HTR-8/SVneo (cell line): Measurements from ENCODE around the gene ZFP1.

Experiments used
- DNase-seq: peaks from one replicate; pipeline ENCODE4 v3.0.0; 2011; ENCODE audit warnings: low spot score, mixed read lengths; ENCODE audit not compliant: insufficient read length
- FAIRE-seq: peaks from 2 replicates; lab custom pipeline; 2011; peaks lifted over from hg19 to GRCh38; lab: Jason Lieb, UNC

ZFP1 gene

DNA sequence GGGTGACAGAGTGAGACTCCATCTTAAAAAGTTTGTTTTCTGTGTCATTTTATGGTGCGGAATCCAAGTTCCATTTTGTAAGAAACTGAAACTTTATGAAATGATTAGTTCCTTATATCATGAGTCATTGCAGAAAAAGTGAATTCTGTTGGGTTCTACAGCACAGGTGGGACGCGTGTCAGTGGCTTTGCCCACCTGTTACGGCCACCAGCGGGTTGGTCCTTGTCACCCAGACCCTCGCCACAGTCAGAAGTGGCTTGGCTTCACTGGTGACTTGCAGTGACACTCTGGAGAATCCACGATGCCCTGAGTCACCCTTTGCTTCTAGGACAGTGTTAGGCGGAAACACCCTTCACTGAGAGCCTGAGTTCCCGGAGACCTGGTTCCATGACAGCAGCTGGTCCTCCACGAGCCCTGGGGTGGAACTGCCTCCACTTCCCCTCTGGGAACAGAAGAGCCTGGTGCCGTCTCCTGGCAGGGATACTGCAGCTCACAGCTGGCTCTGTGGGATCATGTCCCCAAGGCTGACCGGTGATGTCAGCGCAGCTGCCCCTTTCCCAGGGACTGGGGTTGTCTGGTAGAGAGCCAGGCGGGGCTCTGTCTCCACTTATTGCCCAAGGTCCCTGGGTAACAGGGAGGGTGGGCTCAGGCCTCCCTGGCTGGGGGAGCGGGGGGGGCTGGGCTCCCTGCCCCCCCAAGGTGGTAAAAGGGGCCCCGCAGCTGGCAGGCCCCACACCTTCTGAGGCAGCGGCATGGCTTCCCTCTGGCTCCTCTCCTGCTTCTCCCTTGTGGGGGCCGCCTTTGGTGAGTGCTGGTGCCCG is 70.1 kb downstream of the ZFP1 start, which contains the start of gene CTRB1:
Gene CTRB1, plus strand, starts transcription at position 733 of the 821 bp plus-strand sequence. Its CDS starts 20 bp downstream, at position 753.
- DNase-seq: no peak
- FAIRE-seq: no peak

DNA sequence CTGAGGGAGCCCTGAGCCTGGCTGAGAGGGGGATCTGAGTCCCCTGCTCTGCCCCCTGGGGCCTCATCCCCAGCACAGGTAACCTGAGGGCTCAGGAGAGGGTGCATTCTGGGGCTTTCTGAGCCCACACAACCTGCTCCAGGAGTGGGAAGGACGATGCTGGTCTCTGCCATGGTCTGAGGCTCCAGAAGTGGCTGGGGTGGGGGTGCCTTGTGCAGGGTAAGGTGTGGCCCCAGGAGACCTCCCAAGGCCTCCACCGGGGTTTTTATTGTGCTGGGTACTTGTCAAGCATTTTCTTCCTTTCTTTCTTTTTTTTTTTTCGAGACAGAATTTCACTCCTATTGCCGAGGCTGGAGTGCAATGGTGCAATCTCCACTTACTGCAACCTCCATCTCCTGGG is 70.8 kb downstream of the ZFP1 start:
- FAIRE-seq: no peak

DNA sequence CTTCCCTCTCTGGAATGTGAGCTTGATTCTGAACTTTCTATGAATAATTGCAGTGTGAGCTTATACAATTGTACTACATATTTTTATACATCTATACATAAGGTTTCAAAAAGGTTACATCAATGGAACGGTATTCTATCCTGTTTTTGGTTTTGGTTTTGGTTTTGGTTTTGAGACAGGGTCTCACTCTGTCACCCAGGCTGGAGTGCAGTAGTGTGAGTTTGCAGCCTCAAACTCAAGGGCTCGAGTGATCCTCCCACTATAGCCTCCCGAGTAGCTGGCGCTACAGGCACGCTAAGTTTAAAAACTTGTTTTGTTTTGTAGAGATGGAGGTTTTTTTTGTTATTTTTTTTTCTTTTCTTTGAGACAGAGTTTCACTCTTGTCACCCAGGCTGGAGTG is 71.5 kb downstream of the ZFP1 start:
- FAIRE-seq (no peak), DNase-seq (no peak)

More for the DNA sequence above, 70.8 kb downstream of the ZFP1 start:
- DNase-seq: no peak
